ENCODE data around the gene SULT2B1. TPM values are rescaled to one million over a fixed set of nuclear protein-coding genes. Genes with fewer than 3 reads are reported as not detected.

Gene SULT2B1
- total RNA-seq, 1 donor from 2014 or later, result not detected

- peaks cover 4% of the 10 kb centered on the region for H3K27me3 Mint-ChIP-seq (ENCODE audit: low read depth)
- no peaks in the 10 kb centered on the region for H3K9me3 Mint-ChIP-seq
- peaks cover 4% of the 10 kb centered on the region for H3K4me1 Mint-ChIP-seq
- DNase-seq (ENCODE audit: low read depth, low spot score), result no peak
- H3K4me3 Mint-ChIP-seq, result no peak overlapping the region
- H3K27ac Mint-ChIP-seq (ENCODE audit: unreplicated experiment), result no peak overlapping the region
- no peak for TF ChIP-seq CTCF (conservative IDR thresholded peaks at IDR 0.05)
- H3K36me3 Mint-ChIP-seq (ENCODE audit: low read depth), result no peaks in the 10 kb centered on the region
Observed at GRCh38 chr19:48556825-48557224, 4.9 kb downstream of the SULT2B1 start.

GRCh38 chr19:48558018-48558684 lies 6.2 kb downstream of the SULT2B1 start:
- no peak overlapping the region for H3K27ac Mint-ChIP-seq (ENCODE audit: unreplicated experiment)
- TF ChIP-seq CTCF (conservative IDR thresholded peaks at IDR 0.05), result no peak

GRCh38 chr19:48560095-48560530 lies 8.1 kb downstream of the SULT2B1 start:
- Mint-ChIP-seq H3K4me3 (no peak overlapping the region), H3K36me3 (ENCODE audit: low read depth) (no peaks in the 10 kb centered on the region), H3K27ac (ENCODE audit: unreplicated experiment) (no peak overlapping the region), H3K9me3 (no peaks in the 10 kb centered on the region), H3K27me3 (ENCODE audit: low read depth) (peaks cover 5% of the 10 kb centered on the region), H3K4me1 (peaks cover 7% of the 10 kb centered on the region)
- no peak for TF ChIP-seq CTCF (conservative IDR thresholded peaks at IDR 0.05)
- DNase-seq (ENCODE audit: low read depth, low spot score), result no peak

More at GRCh38 chr19:48558018-48558684, 6.2 kb downstream of the SULT2B1 start:
- H3K9me3 Mint-ChIP-seq, result no peaks in the 10 kb centered on the region
- no peak for DNase-seq (ENCODE audit: low read depth, low spot score)
- H3K4me3 Mint-ChIP-seq, result no peak overlapping the region
- H3K4me1 Mint-ChIP-seq, result peaks cover 4% of the 10 kb centered on the region
- peaks cover 4% of the 10 kb centered on the region for H3K27me3 Mint-ChIP-seq (ENCODE audit: low read depth)
- H3K36me3 Mint-ChIP-seq (ENCODE audit: low read depth), result no peaks in the 10 kb centered on the region

- Mint-ChIP-seq H3K27ac (ENCODE audit: unreplicated experiment) (no peak overlapping the region), H3K4me3 (no peak overlapping the region), H3K9me3 (no peaks in the 10 kb centered on the region), H3K36me3 (ENCODE audit: low read depth) (no peaks in the 10 kb centered on the region), H3K27me3 (ENCODE audit: low read depth) (peaks cover 6% of the 10 kb centered on the region), H3K4me1 (peaks cover 3% of the 10 kb centered on the region)
- TF ChIP-seq CTCF (conservative IDR thresholded peaks at IDR 0.05), result no peak
- no peak for DNase-seq (ENCODE audit: low read depth, low spot score)
Observed at GRCh38 chr19:48561412-48561811, 9.4 kb downstream of the SULT2B1 start.

- DNase-seq (ENCODE audit: low read depth, low spot score), result no peak
- no peaks in the 10 kb centered on the region for H3K9me3 Mint-ChIP-seq
- TF ChIP-seq CTCF (conservative IDR thresholded peaks at IDR 0.05), result no peak
- H3K4me3 Mint-ChIP-seq, result no peak overlapping the region
- H3K27me3 Mint-ChIP-seq (ENCODE audit: low read depth), result peaks cover 31% of the 10 kb centered on the region
- H3K27ac Mint-ChIP-seq (ENCODE audit: unreplicated experiment), result no peak overlapping the region
- H3K4me1 Mint-ChIP-seq, result peaks cover 7% of the 10 kb centered on the region
- no peaks in the 10 kb centered on the region for H3K36me3 Mint-ChIP-seq (ENCODE audit: low read depth)
Observed at GRCh38 chr19:48565090-48565489, 13.1 kb downstream of the SULT2B1 start.

Measured in neural crest cell (in vitro differentiated cells).